ENCODE results near the gene IZUMO2. TPM values are rescaled to one million over a fixed set of nuclear protein-coding genes. Genes with fewer than 3 reads are reported as not detected.
"Not testable (repeated sequence)": the region's sequence is repeated elsewhere in the genome, so short reads cannot be mapped to it uniquely, and the experiment has no call there.

IZUMO2 gene
- total and polyA plus RNA-seq, 9 of the 15 experiments (the other 6 are each of a cell fraction or from before 2014, with no cell fraction given), result not detected

- H3K4me3 ChIP-seq, result peak overlapping the region; percentile 22; the same call in 1 of the 2 replicates
- in situ Hi-C loops (cut with MboI); FAIRE-seq; BruUV-seq (replicated peaks); H3K36me3 ChIP-seq (ENCODE audit: control insufficient read depth, insufficient read depth, low read length); CTCF ChIA-PET (ENCODE audit: low intra/inter-chr PET ratio); H2AFZ ChIP-seq (ENCODE audit: low read depth, low read length); H3K4me1 ChIP-seq (replicated peaks in 1 of 2; ENCODE audit: control insufficient read depth in 2 of 2, insufficient read depth in 2 of 2, low read length in 2 of 2); H3K9ac ChIP-seq (ENCODE audit: insufficient read depth in 1 of 2, low read depth in 2 of 2, low read length in 2 of 2); ATAC-seq; H3K9me3 ChIP-seq (replicated peaks; ENCODE audit: control insufficient read depth, insufficient read depth, low read depth, low read length); intact Hi-C loops (cut with micrococcal nuclease); H3K27me3 ChIP-seq (ENCODE audit: control insufficient read depth in 2 of 2, insufficient read depth in 2 of 2, low read length in 2 of 2); H3K79me2 ChIP-seq (ENCODE audit: control insufficient read depth, insufficient read depth, low read length); H3K27ac ChIP-seq (ENCODE audit: extremely low read depth, low read depth, low read length); H4K20me1 ChIP-seq (replicated peaks; ENCODE audit: control insufficient read depth, insufficient read depth, low read length); POLR2A ChIA-PET; DNase-seq (ENCODE audit: extremely low read depth in 1 of 4, low spot score in 3 of 4); H3K9me1 ChIP-seq (ENCODE audit: control insufficient read depth, insufficient read depth, low read length); TF ChIP-seq ATF1 (CRISPR knock-in tag; IDR thresholded peaks at IDR 0.05); CREB1 (IDR thresholded peaks at IDR 0.05); TOE1 (CRISPR knock-in tag; IDR thresholded peaks at IDR 0.05; ENCODE audit: borderline replicate concordance, low read depth): not testable (repeated sequence)
- TF ChIP-seq ATF1 (tag; IDR thresholded peaks at IDR 0.05) (peak; percentile 62; the same call in 1 of the 2 replicates), TFE3 (CRISPR knock-in tag; IDR thresholded peaks at IDR 0.05) (peak; percentile 61; the same call in 1 of the 2 replicates), BCOR (IDR thresholded peaks at IDR 0.05) (0 out of 2 replicates have a peak, but pooled peaks have one; percentile 59), ADNP (tag; IDR thresholded peaks at IDR 0.05) (0 out of 2 replicates have a peak, but pooled peaks have one; percentile 13), CTBP1 (IDR thresholded peaks at IDR 0.05; ENCODE audit: borderline replicate concordance) (peak; percentile 27; the same call in 1 of the 2 replicates), NRF1 (conservative IDR thresholded peaks at IDR 0.05 in 1 of 2, IDR thresholded peaks at IDR 0.05 in 1 of 2) (peak; percentile 38 to 40; a peak in 3 of 4 replicates), HMGXB4 (CRISPR knock-in tag; IDR thresholded peaks at IDR 0.05) (peak; percentile 65; the same call in 1 of the 2 replicates), CREB1 (CRISPR knock-in tag; IDR thresholded peaks at IDR 0.05) (peak; percentile 70), POLR2H (tag; IDR thresholded peaks at IDR 0.05; ENCODE audit: low read depth) (peak; percentile 98), SMARCA5 (IDR thresholded peaks at IDR 0.05) (peak; percentile 79; the same call in 1 of the 2 replicates), TFAP4 (CRISPR knock-in tag; IDR thresholded peaks at IDR 0.05; ENCODE audit: borderline replicate concordance) (peak; percentile 22; the same call in 1 of the 2 replicates), ZEB2 (IDR thresholded peaks at IDR 0.05) (peak; percentile 89), HLTF (IDR thresholded peaks at IDR 0.05) (peak; percentile 49; the same call in 1 of the 2 replicates), TOE1 (IDR thresholded peaks at IDR 0.05; ENCODE audit: borderline replicate concordance) (peak; percentile 57; the same call in 1 of the 2 replicates), CEBPB (tag; IDR thresholded peaks at IDR 0.05) (0 out of 2 replicates have a peak, but pooled peaks have one; percentile 10)
- peak overlapping the region; percentile 49 for H3K4me2 ChIP-seq (ENCODE audit: insufficient read depth, low read length)
- WGBS (ENCODE audit: insufficient coverage, low coverage, missing lambda C conversion rate), result 11% methylated on average over 16 of the region's 31 CpGs
Measured at GRCh38 chr19:50133518-50134492, 29.3 kb downstream of the IZUMO2 start.
